KMS-11 (cell line): Measurements from ENCODE around the gene COL5A1.

Source experiments
- H2AFZ ChIP-seq: fragments of 200-600 bp; sonication (generic); 2 replicates; pipeline ENCODE4 v1.6.1; 2016; ENCODE audit warnings: antibody characterized with exemption, mixed run types, low read depth
- H3K27ac ChIP-seq: fragments of 200-600 bp; sonication (generic); 2 replicates; pipeline ENCODE4 v1.6.1; 2016; ENCODE audit warnings: mild to moderate bottlenecking, mixed run types
- H3K27me3 ChIP-seq: fragments of 200-600 bp; sonication (generic); 2 replicates; pipeline ENCODE4 v1.6.1; 2017; ENCODE audit warnings: mild to moderate bottlenecking, low read depth, mixed run types, moderate library complexity; ENCODE audit not compliant: insufficient read depth
- H3K36me3 ChIP-seq: fragments of 200-600 bp; sonication (generic); 2 replicates; pipeline ENCODE4 v1.6.1; 2017; ENCODE audit warnings: mild to moderate bottlenecking, mixed run types; ENCODE audit not compliant: insufficient read depth
- H3K4me1 ChIP-seq: fragments of 200-600 bp; sonication (generic); 2 replicates; pipeline ENCODE4 v1.6.1; 2016; ENCODE audit warnings: mild to moderate bottlenecking, low read depth, mixed run types; ENCODE audit not compliant: poor library complexity, severe bottlenecking
- H3K4me2 ChIP-seq: fragments of 200-600 bp; sonication (generic); 2 replicates; pipeline ENCODE4 v1.7.0; 2016; ENCODE audit warnings: mild to moderate bottlenecking, mixed run types
- H3K4me3 ChIP-seq: fragments of 200-600 bp; sonication (generic); IDR thresholded peaks from 2 replicates; pipeline ENCODE4 v1.6.1; 2017; ENCODE audit warnings: low read depth, low read length, mixed read lengths; ENCODE audit not compliant: insufficient read depth
- H3K79me2 ChIP-seq: fragments of 200-600 bp; sonication (generic); 2 replicates; pipeline ENCODE4 v1.6.1; 2016; ENCODE audit warnings: low read depth, mixed run types; ENCODE audit not compliant: insufficient read depth
- H3K9ac ChIP-seq: fragments of 200-600 bp; sonication (generic); 2 replicates; pipeline ENCODE4 v1.6.1; 2016; ENCODE audit warnings: mild to moderate bottlenecking, mixed run types
- H4K20me1 ChIP-seq: fragments of 200-600 bp; sonication (generic); 2 replicates; pipeline ENCODE4 v1.6.1; 2016; ENCODE audit warnings: mild to moderate bottlenecking, mixed run types; ENCODE audit not compliant: insufficient read depth
- TF ChIP-seq, protein P1 (sequence below): fragments of 200-600 bp; sonication (generic); conservative IDR thresholded peaks from 2 replicates; pipeline ENCODE4 v1.6.1; 2017; ENCODE audit warnings: low read depth, mild to moderate bottlenecking, antibody characterized with exemption, low read length, moderate library complexity, mixed read lengths

The COL5A1 gene

DNA sequence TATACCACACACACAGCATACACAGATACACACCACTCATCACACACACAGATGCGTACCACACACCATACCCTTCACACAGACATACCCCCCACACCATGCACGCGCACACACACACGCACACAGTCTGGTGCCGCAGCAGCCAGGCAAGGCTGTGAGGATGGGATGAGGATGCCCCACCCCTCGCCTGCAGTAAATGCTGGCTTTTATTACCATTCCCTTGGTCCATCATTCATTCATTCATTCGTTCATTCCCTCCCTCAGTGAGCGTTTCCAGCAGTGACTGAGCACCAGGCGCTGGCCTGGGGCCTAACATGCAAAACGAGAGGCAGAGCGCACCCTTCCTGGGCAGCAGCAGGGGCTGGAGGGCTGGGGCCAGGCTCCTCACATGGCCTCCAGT is 187.3 kb downstream of the COL5A1 start:
- Histone ChIP-seq H3K4me3 (no peak overlapping the region), H3K27ac (no peak overlapping the region), H3K4me2 (no peak overlapping the region), H2AFZ (no peak overlapping the region), H3K27me3 (peaks cover 22% of the 10 kb centered on the region; the same call in 1 of the 2 replicates), H3K9ac (no peak overlapping the region), H3K36me3 (no peaks in the 10 kb centered on the region), H3K4me1 (no peaks in the 10 kb centered on the region), H4K20me1 (no peaks in the 10 kb centered on the region), H3K79me2 (no peaks in the 10 kb centered on the region)
- TF ChIP-seq, protein P1, sequence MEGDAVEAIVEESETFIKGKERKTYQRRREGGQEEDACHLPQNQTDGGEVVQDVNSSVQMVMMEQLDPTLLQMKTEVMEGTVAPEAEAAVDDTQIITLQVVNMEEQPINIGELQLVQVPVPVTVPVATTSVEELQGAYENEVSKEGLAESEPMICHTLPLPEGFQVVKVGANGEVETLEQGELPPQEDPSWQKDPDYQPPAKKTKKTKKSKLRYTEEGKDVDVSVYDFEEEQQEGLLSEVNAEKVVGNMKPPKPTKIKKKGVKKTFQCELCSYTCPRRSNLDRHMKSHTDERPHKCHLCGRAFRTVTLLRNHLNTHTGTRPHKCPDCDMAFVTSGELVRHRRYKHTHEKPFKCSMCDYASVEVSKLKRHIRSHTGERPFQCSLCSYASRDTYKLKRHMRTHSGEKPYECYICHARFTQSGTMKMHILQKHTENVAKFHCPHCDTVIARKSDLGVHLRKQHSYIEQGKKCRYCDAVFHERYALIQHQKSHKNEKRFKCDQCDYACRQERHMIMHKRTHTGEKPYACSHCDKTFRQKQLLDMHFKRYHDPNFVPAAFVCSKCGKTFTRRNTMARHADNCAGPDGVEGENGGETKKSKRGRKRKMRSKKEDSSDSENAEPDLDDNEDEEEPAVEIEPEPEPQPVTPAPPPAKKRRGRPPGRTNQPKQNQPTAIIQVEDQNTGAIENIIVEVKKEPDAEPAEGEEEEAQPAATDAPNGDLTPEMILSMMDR, result no peak

DNA sequence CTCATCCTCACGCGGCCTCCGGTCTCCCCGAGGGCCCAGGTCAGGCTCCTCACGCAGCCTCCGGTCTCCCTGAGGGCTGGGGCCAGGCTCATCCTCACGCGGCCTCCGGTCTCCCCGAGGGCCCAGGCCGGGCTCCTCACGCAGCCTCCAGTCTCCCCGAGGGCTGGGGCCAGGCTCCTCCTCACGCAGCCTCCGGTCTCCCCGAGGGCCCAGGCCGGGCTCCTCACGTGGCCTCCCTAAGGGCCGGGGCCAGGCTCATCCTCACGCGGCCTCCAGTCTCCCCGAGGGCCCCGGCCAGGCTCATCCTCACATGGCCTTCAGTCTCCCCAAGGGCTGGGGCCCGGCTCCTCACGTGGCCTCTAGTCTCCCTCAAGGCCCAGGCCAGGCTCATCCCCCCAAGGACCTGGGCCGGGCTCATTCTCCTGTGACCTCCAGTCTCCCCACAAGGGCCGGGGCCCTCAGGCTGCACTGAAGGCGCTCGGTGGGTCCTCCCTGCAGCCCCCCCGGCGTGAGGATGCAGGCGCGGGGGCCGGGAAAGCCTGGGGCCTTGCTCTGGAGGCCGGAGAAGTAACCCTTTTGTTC is 187.8 kb downstream of the COL5A1 start:
- TF ChIP-seq, protein P1, result no peak
- no peak overlapping the region for H3K9ac ChIP-seq
- no peak overlapping the region for H3K27ac ChIP-seq
- H3K27me3 ChIP-seq, result peaks cover 20% of the 10 kb centered on the region; the same call in 1 of the 2 replicates
- H3K4me1 ChIP-seq, result no peaks in the 10 kb centered on the region
- H3K4me2 ChIP-seq, result no peak overlapping the region
- no peak overlapping the region for H3K4me3 ChIP-seq
- H2AFZ ChIP-seq, result no peak overlapping the region
- H4K20me1 ChIP-seq, result no peaks in the 10 kb centered on the region
- no peaks in the 10 kb centered on the region for H3K36me3 ChIP-seq
- no peaks in the 10 kb centered on the region for H3K79me2 ChIP-seq

DNA sequence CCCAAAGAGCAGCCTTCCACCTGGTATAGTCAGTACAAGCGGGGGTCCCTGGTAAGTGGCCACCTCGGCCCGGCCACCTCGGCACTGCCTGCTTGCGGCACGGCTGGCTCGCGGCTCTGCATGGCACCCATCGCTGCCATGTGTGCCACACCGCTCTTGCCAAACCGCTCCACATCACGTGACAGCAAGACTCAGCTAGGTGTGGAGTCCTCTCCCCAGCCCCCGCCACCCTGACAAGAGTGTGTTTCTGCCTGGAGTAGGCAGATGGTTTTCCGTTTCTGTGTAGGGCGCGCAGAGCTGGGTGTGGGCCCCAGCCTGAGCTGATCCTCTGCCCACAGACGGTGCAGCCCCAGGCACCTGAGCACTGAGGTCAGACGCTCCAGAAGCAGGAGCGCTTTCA is 188.5 kb downstream of the COL5A1 start:
- Histone ChIP-seq H3K27me3 (peaks cover 21% of the 10 kb centered on the region; the same call in 1 of the 2 replicates), H2AFZ (no peak overlapping the region), H3K79me2 (no peaks in the 10 kb centered on the region), H3K4me2 (no peak overlapping the region), H3K36me3 (no peaks in the 10 kb centered on the region), H3K27ac (no peak overlapping the region), H3K4me3 (no peak overlapping the region), H4K20me1 (no peaks in the 10 kb centered on the region), H3K9ac (no peak overlapping the region), H3K4me1 (no peaks in the 10 kb centered on the region)
- TF ChIP-seq, protein P1, result no peak

DNA sequence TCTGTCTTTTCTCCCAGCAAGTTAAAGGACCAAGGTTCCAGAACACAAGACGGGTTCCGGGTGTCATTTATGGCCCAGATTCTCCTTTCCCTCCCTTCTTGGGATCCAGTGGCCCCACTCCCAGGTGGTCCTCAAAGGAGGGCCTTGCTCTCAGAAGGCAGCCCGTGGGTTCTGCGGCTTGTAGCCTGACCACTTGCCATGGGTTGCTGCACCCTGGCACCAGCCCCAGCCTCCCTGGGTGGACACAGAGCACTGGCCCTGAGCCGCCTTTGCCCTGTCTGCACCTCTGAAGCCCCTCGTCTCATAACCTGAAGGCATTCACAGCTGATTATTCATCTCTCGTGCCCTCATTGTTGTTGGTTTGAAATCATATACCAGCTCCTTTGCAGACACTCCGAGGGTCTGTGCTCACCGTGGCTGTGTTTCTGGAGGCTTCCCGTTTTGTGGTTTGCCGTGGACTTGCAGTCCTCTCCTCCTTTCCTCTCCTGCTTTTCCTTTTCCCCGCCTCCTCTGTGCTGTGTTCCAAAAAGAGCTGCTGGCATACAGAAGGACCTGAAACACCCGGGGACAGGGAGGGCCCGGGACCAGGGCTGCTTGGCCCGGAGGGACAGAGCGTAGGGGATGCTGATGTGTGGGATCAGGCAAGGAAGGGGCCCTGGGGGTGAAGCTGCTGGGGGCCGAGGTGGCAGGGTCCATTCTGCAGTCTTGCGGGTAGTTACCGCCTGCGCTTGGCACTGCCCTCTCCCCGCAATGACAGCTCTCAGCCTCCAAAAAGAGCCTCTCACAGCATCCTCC is 189.5 kb downstream of the COL5A1 start:
- Histone ChIP-seq H3K4me1 (no peaks in the 10 kb centered on the region), H3K4me2 (no peak overlapping the region), H3K9ac (no peak overlapping the region), H4K20me1 (no peaks in the 10 kb centered on the region), H3K36me3 (no peaks in the 10 kb centered on the region), H2AFZ (no peak overlapping the region), H3K4me3 (no peak overlapping the region), H3K27me3 (peaks cover 18% of the 10 kb centered on the region; the same call in 1 of the 2 replicates), H3K27ac (no peak overlapping the region), H3K79me2 (no peaks in the 10 kb centered on the region)
- TF ChIP-seq, protein P1, result no peak
